NCI-H2196 (cell line): ENCODE results near the gene NFATC4.
"Not testable (repeated sequence)": the region's sequence is repeated elsewhere in the genome, so short reads cannot be mapped to it uniquely, and the experiment has no call there.

ENCODE experiments used
- DNase-seq: peaks from one replicate; lab custom pipeline; 2025; ENCODE audit not compliant: unreplicated experiment; lab: John Stamatoyannopoulos, UW

NFATC4 gene

DNA sequence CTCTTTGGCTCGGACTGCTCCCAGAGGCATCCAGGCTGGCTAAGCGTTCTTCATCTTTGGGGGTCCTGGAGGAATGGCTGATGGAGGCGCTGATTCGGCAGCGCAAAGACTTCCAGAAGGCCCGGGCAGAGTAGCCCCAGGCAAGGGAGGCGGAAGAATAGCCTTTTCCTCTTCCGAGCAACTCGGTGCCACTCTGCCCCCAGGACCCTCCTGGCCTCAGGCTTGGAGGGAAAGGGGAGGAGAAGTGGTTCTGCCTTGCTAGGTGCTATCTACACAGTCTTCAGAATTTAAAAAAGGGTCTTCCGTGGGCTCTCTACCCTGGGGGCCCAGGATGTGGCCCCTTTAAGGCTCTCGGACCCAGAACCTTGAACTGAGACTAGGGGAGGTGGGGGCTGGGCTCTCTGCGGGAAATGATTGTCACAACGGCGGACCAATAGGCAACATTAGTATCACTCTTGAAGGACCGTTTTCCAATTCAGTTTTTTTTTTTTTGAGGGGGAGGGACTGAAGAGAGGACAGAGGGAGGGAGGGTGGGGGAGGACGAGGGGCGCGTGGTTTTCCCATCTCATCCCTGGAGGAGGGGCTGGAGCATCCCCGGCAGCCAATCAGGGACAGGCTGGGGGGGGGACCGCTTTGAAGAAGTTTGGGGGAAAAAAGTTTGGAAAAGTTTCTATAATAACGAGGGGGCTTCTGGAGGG, at the start of gene NFATC4:
Gene NFATC4, plus strand, starts transcription at position 671 of the 698 bp plus-strand sequence. CDS start 157 bp downstream, outside the sequence.
- peak; percentile 60 for DNase-seq

DNA sequence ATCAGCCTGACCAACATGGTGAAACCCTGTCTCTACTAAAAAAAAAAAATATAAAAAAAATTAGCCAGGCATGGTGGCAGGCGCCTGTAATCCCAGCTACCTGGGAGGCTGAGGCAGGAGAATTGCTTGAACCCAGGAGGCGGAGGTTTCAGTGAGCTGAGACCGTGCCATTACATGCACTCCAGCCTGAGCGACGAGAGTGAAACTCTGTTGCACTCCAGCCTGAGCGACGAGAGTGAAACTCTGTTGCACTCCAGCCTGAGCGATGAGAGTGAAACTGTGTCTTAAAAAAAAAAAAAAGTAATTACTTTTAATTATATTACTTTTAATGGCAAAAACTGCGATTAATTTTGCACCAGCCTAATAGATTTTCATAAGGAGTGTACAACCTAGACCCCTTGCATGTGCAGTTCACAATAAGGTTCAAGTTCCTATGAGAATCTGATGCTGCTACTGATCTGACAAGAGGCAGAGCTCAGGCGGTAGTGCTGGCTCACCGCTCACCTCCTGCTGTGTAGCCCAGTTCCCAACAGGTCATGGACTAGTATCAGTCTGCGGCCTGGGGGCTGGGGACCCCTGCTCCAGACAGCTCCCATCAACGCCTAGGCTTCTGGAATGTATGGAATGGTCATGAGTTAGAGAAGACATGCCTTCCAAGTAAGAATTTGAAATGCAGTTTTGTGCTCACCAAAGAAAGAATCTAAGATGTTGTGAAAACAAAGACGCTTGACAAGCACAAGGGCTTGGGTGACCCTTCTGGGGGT, 46.6 kb upstream of the NFATC4 start:
- DNase-seq = no peak

DNA sequence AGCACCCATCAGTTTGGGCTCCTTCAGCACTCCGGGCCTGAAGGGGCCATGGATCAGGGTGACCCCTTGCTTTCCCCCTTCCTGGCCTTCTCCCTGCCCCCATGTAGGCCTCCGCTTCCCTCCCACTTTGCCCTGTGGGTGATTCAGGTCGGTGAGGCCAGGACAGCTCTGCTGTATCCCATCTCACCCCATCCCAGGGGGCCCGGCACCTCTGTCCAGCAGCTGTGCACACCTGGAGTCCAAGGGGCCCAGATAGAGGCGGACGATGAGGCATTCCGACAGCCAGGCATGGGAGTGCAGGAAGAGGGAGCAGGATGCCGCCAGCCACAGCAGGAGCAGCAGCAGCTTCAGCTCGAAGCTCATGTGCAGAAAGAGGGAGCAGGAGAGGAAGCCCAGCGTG, 45.3 kb upstream of the NFATC4 start:
- DNase-seq = no peak

GRCh38 chr14:24323341-24323740, 44.6 kb upstream of the NFATC4 start:
- DNase-seq = no peak

- DNase-seq = no peak
These were observed 44.0 kb upstream of the NFATC4 start for GRCh38 chr14:24324024-24324423.

GRCh38 chr14:24325041-24325530, 42.9 kb upstream of the NFATC4 start:
- DNase-seq = no peak

DNA sequence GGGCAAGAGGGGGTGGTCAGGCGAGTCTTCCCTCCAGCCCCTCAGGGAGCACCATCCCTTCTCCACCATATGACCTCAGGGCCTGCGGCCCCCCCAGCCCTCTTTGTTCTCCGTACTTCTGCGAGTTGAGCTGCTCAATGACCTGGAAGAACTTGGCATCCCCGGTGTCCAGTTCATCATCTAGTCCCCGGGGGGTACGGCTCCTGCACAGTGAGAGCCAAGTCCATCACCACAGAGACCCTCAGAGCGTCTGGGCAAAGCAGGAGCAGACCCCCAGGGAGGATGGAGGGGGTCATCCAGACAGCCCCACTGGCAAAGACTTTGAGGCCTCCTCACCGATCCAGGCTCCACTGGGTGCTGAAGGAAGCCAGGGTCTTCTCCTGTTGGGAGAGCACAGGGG, 42.0 kb upstream of the NFATC4 start:
- DNase-seq = no peak

DNA sequence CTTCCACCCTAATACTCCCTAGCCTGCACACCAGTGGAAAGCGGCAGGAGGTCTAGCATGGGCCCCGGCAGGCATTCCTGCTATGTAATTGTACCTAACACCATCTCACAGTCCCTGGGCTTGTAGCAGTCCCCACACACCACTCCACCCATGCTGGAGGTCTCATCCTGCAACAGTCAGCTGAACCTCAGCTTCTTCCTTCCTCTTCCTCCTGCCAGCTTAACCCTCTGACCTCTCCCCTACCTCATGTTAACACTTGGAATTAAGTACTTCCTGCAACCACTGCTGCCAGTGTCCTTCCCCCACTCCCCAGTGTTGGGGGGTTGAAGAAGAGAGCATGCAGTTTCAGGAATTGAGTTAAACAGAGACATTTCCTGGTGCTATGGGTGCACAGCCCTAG, 40.7 kb upstream of the NFATC4 start:
- DNase-seq = no peak

- DNase-seq = not testable (repeated sequence)
These were observed 40.1 kb upstream of the NFATC4 start for GRCh38 chr14:24327914-24328313.

DNA sequence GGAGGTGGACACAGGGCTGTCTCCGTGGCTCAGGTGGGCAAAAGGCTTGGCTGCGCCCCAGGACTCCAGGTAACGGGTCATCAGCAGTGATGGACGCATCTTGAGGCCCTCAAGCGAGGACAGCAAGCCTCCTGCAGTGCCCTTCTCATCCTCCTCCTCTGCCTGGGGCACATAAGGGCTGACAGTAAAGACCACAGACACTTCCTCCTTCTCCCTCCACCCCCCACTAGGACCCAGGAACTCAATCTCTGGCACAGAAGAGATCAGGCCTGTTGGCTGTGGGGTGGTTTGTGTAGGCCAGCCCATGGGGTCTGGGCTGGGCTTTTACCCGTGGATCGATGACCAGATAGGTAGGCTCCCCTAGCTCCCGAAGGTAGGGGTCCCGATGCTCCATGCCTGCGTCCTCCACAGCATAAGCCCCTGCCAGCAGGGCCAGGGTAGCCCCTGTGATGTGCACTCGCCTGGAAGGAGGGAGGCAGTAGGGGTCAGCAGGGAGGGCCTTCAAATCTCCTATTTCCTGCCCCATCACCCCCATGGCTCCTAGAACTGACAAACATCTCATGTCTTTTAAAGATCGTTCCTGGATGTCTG, 38.8 kb upstream of the NFATC4 start:
- DNase-seq = no peak

DNA sequence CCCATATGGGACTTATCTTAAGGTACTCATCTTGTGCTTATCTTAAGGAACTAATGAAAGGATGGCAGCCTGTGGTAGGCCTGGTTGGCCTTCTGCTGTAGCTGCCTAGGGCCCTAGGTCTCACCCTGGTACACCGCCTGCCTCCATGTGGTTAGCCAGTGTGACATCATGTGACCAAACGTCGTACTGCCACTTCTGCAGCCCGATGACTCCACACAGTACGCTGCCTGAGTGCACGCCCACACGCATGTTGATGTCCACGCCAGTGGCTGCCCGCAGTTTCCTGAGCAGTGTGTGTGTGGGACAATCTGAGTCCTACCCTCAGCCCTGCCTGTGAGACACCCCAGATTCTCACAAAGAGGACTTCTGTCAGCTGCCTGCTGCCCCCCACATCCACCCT, 38.2 kb upstream of the NFATC4 start:
- DNase-seq = no peak

DNA sequence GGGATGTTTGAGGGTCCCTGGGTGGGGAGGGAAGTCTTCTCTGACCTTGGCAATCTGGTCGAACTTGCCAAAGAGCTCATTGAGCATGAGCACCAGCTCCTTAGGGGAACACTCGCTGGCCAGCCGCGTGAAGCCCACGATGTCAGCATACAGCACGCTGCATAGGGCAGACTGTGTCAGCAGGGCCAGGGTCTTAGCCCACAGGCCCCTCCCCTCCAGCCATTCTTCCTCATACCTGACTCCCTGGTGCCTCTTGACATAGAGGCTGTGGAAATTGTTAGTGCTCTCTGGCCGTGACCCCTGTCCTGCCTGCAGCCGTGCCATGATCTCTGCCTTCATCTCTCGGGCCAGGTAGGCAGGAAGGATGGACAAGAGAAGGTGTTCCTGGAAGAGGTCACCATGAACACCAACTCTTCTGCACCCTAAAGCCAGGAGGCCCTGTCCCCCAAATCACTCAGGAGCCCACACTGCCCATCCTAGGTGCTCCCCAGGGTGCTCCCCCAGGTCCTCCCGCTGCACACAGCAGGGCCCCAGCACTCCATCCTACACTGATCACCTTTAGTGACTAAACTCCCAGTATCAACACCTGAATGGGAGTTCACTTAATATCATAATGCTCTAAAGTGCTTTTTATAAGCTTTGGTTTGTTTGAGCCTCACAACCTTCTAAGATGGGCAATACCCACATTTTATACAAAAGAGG, 36.9 kb upstream of the NFATC4 start:
- DNase-seq = no peak

DNA sequence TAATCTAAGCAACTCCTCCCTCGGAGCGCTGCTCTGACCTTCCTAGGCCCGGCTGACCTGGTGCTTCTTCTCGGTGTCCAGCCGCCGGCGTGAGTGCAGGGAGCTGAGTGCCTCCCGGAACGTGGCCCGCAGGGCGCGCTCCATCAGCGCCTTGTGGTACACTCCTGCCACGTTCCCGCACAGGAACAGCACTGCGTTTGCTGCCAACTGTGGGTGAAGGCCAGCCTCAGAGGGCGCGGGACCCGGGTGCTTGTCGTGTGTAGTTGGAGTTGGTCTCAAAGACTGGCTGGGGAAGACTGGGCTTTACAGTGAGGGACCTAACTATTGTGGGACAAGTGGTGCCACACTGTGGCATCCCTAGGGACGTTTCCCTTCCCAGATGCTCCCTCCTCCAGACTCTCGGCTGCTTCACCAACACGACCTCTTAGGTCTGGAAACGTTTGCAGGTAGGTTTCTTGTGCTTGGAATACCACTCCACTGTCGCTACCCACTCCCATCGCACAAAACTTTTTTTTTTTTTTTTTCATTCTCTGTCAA, 36.2 kb upstream of the NFATC4 start:
- no peak for DNase-seq

- peak; percentile 35 for DNase-seq
These were observed 35.6 kb upstream of the NFATC4 start for GRCh38 chr14:24332268-24332993.

DNA sequence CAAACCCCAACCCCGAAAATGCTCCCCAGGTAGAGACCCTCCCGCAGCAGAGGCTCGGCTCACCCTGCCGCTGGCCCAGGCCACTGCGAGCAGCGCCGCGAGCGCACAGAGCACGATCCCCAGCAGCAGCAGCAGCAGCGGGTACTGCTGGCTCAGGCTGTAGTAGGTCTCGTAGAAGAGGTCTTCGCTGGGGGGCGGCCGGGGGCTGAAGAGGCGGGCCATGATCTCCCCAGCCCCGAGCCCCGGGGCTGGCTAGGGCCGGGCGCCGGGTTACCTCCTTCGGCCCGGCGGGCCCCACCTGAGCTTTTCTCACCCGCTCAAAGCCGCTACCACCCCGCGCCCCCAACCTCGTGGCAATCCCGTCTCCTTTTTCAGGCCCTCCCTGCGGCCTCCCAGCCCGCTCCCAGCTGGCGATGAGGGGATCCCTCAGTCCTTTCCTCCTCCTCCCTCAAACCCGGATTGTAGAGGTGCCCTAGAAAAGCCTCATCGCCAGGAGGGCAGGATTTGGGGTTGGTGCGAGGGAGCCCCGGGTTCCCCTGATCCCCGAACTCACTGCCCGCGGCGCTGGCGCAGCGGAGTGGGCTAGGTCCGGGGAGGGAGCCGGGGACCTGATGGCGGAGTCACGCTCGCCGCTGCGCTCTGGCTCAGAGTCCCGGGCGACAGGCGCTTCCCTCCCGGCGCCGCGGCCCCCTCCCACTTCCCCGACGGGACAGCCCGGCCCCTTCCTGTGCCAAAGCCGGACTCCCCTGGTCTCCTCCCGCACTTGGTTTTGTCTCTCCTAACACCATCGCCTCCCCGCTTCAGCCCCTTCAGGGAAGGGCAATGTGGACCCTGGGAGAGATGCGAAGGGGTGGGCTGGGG, 33.3 kb upstream of the NFATC4 start, which contains the start of gene ADCY4:
Gene ADCY4, minus strand, starts transcription at position 641 of the 861 bp plus-strand sequence. Its CDS starts 419 bp downstream, at position 222.
- DNase-seq = no peak

- no peak for DNase-seq
These were observed 32.4 kb upstream of the NFATC4 start for GRCh38 chr14:24335461-24336171.

DNA sequence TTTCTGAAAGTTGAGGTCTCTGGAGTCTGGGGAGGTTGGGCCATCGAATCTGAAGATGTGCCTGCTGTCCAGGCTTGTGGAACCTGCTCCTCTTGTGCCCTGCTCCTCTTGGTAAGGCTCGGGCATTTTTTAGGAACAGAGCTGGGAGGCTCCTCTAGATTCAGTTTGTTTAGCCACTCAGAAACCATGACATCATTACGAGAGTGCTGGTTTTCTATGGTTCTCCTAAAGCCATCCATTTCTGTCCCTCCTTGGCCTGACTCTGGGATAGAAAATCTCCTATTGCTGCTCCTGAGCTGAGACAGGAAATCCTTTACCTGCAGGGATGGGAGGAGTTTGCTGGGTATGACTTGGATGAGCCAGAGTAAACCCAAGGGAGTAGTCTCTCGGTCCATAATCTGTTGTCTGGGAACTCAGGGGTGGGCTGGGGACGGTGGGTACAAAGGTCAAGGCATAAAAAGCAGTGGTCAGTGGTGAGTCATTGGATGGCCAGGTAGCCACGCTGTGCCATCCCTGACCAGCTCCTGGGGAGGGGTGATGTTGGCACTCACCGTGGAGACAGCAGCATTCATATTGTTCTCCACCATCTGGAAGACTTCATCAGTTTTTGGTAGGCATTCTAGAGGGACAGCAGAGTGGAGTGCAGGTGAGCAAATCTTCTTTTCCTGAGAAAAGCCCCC, 30.7 kb upstream of the NFATC4 start:
- DNase-seq = no peak

GRCh38 chr14:24337824-24338175, 30.2 kb upstream of the NFATC4 start:
- DNase-seq = no peak
